ENCODE data around the gene DDIT4. TPM values are rescaled to one million over a fixed set of nuclear protein-coding genes. Genes with fewer than 3 reads are reported as not detected.

DDIT4 gene
- total RNA-seq, 1 experiment from 2014 or later = 20.7 TPM

DNA sequence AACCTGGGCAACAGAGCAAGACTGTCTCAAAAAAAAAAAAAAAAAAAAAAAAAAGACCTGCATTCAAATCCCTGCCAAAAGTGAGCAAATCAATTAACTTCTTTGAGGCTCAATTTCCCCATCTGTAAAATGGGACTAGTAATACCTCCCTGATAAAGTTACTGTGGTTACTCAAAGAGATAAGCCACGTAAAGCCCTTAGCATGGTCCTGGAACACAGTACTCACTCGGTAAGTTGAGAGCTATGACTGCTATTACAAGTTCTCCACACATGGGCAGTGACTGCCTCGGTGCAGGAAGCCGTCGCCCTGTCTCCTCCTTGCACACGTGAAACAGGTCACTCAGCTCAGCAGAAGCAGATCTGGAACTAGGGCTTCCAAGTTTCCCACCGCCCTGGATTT, 37.9 kb downstream of the DDIT4 start:
- no peak overlapping the region for H3K4me3 ChIP-seq (ENCODE audit: low read depth, low read length, poor library complexity, severe bottlenecking)
- peaks cover 4% of the 10 kb centered on the region for H3K4me1 ChIP-seq (ENCODE audit: insufficient read depth, low read length, poor library complexity, severe bottlenecking)
- no peak overlapping the region for H3K27ac ChIP-seq (ENCODE audit: low read depth, low read length, poor library complexity, severe bottlenecking)
- intact Hi-C loops (cut with micrococcal nuclease; ENCODE audit: unreplicated experiment) = no loop called here
- DNase-seq (ENCODE audit: low spot score) = no peak
- ChIA-PET POLR2A (ENCODE audit: low non-redundant PET) (no interaction called here), CTCF (no interaction called here)
- H3K27me3 ChIP-seq (replicated peaks; ENCODE audit: insufficient read depth, low read depth, low read length, poor library complexity) = no peaks in the 10 kb centered on the region
- H3K36me3 ChIP-seq (ENCODE audit: insufficient read depth, low read length, poor library complexity, severe bottlenecking) = no peaks in the 10 kb centered on the region
- no peaks in the 10 kb centered on the region for H3K9me3 ChIP-seq (ENCODE audit: low read depth, low read length, poor library complexity, severe bottlenecking)
- no peak for TF ChIP-seq CTCF (conservative IDR thresholded peaks at IDR 0.05; ENCODE audit: low read depth, low read length)
- TF ChIP-seq EZH2 (IDR thresholded peaks at IDR 0.05; ENCODE audit: borderline replicate concordance, low read depth, low read length, poor library complexity, severe bottlenecking) = no peak
- no TSS peak for BruUV-seq (replicated peaks)

GRCh38 chr10:72312865-72313391, 39.2 kb downstream of the DDIT4 start:
- H3K9me3 ChIP-seq (ENCODE audit: low read depth, low read length, poor library complexity, severe bottlenecking) = no peaks in the 10 kb centered on the region
- no peak overlapping the region for H3K4me3 ChIP-seq (ENCODE audit: low read depth, low read length, poor library complexity, severe bottlenecking)
- no peaks in the 10 kb centered on the region for H3K27me3 ChIP-seq (replicated peaks; ENCODE audit: insufficient read depth, low read depth, low read length, poor library complexity)
- no peak overlapping the region for H3K27ac ChIP-seq (ENCODE audit: low read depth, low read length, poor library complexity, severe bottlenecking)
- TF ChIP-seq CTCF (conservative IDR thresholded peaks at IDR 0.05; ENCODE audit: low read depth, low read length) = no peak
- TF ChIP-seq EZH2 (IDR thresholded peaks at IDR 0.05; ENCODE audit: borderline replicate concordance, low read depth, low read length, poor library complexity, severe bottlenecking) = no peak
- H3K36me3 ChIP-seq (ENCODE audit: insufficient read depth, low read length, poor library complexity, severe bottlenecking) = no peaks in the 10 kb centered on the region
- POLR2A ChIA-PET (ENCODE audit: low non-redundant PET) = no interaction called here
- intact Hi-C loops (cut with micrococcal nuclease; ENCODE audit: unreplicated experiment) = no loop called here
- H3K4me1 ChIP-seq (ENCODE audit: insufficient read depth, low read length, poor library complexity, severe bottlenecking) = peaks cover 10% of the 10 kb centered on the region
- CTCF ChIA-PET = no interaction called here
- BruUV-seq (replicated peaks) = no TSS peak
- DNase-seq (ENCODE audit: low spot score) = no peak

DNA sequence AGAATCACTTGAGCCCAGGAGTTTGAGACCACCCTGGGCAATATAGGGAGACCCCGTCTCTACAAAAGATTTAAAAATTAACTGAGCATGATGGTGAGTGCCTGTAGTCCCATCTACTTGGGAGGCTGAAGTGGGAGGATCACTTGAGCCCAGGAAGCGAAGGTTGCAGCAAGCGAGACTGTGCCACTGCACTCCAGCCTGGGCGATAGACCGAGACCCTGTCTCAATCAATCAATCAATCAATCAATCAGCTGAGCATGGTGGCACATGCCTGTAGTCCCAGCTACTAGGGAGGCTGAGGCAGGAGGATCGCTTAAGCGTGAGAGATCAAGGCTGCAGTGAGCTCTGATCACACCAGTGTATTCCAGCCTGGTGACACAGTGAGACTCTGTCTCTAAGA, 40.5 kb downstream of the DDIT4 start:
- H3K4me3 ChIP-seq (ENCODE audit: low read depth, low read length, poor library complexity, severe bottlenecking) = no peak overlapping the region
- no peaks in the 10 kb centered on the region for H3K36me3 ChIP-seq (ENCODE audit: insufficient read depth, low read length, poor library complexity, severe bottlenecking)
- H3K27ac ChIP-seq (ENCODE audit: low read depth, low read length, poor library complexity, severe bottlenecking) = no peak overlapping the region
- peaks cover 18% of the 10 kb centered on the region for H3K4me1 ChIP-seq (ENCODE audit: insufficient read depth, low read length, poor library complexity, severe bottlenecking)
- no peaks in the 10 kb centered on the region for H3K27me3 ChIP-seq (replicated peaks; ENCODE audit: insufficient read depth, low read depth, low read length, poor library complexity)
- no TSS peak for BruUV-seq (replicated peaks)
- no peak for DNase-seq (ENCODE audit: low spot score)
- ChIA-PET POLR2A (ENCODE audit: low non-redundant PET) (no interaction called here), CTCF (no interaction called here)
- TF ChIP-seq EZH2 (IDR thresholded peaks at IDR 0.05; ENCODE audit: borderline replicate concordance, low read depth, low read length, poor library complexity, severe bottlenecking) (no peak), CTCF (conservative IDR thresholded peaks at IDR 0.05; ENCODE audit: low read depth, low read length) (no peak)
- no peaks in the 10 kb centered on the region for H3K9me3 ChIP-seq (ENCODE audit: low read depth, low read length, poor library complexity, severe bottlenecking)
- intact Hi-C loops (cut with micrococcal nuclease; ENCODE audit: unreplicated experiment) = no loop called here

All from A673 (cell line).